ENCODE data around the gene SKIDA1.
A peak's percentile ranks its signal among the peaks of the same experiment; 100 is the strongest.

Gene SKIDA1

DNA sequence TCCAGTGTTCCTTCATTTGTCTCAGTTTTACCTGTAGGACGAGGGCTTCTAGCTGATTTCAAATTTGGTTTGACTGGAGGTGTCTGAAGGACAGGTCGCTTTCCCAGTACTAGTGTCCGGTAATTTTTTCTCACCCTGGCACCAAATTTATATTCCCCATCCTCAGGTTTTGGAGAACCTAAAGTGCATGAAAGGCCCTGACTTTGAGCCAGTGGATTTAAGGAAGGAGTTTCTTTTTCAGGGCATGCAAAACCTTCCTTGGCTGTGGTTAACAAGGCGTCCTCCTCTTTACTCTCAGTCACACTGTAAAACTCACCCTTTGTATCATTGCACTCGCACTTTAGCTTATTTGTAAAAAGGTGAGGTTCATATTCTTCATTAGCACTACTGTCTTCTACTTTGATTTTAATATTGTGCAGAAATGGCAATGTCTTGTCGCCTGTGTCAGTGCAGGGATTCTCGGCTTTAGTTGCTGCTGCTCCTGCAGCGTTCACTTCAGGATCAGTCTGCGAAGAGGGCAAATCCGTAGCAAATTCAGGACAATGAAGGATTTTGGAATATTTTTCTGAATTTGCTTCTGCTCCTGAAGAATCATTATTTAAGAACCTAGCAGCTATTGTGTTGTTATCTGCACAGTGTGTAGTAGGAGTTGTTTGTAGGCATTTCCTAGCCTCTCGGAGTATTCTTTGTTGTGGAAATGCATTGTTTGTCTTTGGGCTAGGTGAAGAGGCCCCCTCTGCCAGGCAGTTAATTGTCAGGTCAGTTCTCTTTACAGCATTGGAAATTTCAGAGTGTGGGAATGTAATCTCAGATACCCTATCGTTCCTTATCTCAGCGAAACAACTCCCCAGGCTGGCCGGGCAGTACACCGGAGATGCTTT, 9.9 kb downstream of the SKIDA1 start:
- DNase-seq, result no peak

DNA sequence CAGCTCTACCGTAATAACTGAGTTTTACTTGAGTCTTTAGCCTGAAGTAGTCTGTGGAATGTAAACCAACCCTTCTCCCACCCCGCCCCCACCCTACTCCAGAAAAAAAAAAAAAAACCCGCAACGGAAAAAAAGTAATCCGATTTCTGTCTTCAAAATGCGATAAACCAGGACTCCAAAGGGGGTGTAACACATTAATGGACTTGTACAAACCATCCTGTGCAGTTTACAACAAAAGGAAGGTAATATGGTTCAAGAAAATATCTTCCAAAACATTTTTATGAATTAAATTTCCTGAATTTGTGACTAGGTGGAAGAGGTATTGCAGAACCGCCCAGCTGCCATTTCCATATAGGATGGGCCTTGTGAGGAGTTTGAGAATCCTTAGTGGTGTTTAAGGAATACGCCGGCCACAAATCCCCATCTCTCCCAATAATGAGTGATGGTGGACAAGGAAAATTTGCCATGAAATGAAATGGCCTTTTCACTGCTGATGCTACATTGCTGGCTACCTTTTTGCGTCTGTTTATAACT, 10.6 kb downstream of the SKIDA1 start:
- no peak for DNase-seq

DNA sequence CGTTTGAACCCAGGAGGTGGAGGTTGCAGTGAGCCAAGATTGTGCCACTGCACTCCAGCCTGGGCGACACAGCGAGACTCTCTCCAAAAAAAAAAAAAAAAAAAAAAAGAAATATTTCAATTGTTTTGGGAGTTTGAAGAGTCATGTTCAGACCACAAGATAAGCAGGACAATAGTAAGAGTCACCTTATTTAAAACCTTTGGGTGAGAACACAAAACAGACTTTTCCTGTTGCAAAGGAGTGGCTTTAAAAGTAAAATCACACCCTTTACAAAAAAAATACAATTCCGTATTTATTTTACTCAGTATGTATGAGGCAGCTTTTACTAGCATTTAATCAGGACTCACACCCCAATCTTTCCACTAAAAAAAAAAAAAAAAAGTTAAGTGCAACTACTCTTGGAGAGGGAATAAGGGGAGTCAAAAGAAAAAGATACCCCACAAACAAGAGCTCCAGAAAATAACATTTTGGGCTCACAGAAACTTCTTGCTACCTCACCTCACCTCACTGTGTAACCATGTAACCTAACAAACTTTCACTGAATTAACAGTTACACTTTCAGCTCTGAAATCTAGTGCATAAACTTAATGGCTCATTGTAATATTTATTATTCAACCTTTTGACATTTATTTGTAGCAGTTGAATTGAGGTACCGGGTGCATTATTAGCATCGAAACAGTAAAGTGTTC, 11.2 kb downstream of the SKIDA1 start:
- DNase-seq, result no peak

DNA sequence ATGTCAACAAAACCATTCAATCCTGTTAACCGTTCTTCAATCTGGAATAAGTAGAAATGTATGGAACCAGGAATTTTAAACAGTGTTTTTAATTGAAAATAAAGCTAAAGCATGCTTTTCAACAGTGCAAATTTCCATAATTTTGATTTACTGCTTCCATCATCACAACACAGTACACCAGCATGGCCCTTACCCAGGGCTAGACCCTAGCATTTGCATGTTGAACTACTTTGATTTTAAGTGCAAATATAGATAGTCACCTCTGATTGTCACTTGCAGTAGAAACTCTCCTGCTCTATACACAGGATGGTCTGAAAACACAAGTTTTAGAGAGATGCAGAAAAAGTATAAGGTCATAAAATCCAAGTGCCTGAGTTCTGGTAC, 12.1 kb downstream of the SKIDA1 start:
- no peak for DNase-seq

DNA sequence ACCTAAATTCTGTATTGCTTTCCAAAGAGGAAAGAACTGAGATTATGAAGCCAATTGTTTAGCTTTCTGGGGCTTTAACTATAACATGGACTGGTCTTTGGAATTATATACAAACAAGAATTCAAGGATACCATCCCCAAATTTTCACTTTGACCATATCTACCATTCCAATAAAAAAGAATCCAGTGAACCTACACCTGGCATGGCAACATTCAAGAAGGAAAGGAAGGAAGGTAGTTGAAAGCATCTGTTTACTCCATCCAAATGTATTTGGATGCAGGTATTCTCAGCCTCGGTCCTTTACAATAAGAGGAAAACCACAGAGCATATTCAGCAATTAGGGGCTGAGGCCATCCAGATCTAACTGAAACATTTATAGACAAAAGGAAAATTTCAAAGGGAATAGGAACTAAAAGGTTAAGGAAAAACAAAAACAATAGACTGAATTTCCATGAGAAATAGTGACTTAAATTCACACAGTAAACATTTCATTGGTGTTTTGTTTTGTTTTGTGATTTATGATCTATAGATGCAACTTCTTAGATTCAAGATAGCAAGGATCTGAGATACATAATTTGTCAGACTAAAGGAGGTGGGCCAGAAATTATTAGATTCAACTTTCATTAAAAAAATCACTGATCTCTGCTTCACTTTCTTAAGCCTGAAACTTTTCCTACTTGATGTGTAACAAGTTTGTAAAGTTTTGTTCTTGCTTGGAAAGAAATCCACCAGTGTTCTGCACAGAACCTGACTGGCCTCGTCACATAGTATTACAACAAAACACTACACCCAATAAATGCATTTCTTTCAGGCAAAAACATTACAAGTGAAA, 12.7 kb downstream of the SKIDA1 start:
- no peak for DNase-seq

DNA sequence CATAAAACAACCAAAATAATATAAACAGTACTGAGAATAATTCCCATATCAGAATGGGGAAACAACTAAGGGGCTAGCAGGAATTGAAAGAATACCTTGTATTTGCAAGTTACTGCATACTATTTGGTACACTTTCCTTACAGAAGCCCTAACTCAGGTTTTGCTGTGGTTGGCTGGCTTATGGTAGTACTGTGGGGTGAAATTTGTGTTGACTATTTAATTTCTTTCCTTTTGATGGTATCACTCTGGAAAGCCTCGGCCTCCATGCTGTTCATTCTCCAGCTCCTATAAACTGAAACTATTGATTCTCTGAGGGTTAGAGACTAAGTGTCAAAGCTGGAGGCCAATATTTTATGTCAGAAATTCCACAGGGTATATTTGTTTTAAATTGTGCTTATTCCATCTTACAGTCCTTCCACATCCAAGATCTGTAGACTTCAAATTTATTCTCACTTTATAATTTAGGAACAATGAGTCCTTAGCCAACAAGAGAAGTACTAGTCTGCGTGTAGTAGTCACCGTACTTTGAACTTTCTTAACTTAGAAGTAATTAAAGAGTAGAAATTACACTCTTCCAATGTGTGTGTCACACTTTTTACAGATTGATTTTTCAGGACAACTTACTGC, 13.4 kb downstream of the SKIDA1 start:
- no peak for DNase-seq

DNA sequence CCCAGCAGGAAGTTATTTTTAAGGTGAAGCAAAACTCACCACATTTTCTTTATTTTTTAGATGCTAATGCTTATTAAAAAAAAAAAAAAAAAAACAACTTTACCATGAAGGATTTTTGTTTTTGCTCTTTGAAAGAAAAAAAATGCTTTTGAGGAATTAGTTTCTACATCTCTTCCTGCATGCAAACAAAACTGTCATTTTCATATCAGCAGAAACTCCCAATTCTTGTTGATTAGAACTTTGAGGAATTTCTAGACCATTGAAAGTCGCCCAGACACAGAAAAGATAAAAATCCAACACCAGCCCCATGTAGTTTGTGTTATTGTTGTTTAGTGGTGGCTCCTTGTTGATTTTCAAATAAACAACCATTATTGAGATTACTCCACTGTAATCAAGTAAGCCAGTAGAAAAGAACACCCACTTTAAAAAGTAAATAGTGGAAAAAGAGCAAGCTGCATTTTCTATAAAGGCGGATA, 14.3 kb downstream of the SKIDA1 start:
- no peak for DNase-seq

DNA sequence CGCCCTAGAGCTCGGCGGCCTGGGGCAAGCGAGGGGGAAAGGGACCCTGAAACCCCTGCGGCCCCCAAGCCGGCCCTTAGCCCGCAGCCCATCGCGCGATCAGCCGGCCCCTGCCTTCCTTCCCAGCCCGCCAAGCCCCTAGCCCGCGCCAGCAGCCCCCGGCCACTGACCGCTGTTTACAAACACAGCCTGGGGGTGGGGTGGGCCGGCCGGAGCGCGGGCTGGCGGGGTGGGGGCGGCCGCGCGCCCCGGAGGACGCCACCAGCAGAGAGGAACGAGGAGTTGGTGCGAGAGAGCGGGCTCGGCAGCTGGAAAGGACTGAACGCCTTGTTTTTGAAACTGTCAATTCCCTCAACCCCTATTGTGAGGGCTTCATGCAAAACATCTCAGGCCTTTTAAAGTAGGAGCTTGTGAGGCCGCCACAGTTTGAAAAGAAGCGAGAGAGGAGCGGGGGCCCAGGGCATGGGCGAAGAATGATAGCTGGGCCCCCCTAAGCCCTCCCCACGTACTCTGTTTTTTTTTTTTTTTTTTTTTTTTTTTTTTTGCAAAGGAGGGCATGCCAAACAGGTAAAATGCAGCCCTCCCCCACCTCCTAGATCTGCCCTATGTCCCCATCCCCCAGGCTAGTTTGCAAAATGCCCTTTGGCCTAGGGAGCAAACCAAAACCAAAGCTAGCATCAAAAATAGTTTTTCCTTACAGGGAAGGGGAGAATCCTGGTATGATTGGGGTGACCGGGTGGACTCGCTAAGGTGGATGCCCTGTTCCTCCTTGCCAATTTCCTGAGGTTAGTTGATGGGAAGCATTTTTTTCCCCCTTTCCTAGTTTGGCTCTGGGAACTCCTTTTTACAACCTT, 15.0 kb downstream of the SKIDA1 start:
- peak; percentile 58 for DNase-seq

DNA sequence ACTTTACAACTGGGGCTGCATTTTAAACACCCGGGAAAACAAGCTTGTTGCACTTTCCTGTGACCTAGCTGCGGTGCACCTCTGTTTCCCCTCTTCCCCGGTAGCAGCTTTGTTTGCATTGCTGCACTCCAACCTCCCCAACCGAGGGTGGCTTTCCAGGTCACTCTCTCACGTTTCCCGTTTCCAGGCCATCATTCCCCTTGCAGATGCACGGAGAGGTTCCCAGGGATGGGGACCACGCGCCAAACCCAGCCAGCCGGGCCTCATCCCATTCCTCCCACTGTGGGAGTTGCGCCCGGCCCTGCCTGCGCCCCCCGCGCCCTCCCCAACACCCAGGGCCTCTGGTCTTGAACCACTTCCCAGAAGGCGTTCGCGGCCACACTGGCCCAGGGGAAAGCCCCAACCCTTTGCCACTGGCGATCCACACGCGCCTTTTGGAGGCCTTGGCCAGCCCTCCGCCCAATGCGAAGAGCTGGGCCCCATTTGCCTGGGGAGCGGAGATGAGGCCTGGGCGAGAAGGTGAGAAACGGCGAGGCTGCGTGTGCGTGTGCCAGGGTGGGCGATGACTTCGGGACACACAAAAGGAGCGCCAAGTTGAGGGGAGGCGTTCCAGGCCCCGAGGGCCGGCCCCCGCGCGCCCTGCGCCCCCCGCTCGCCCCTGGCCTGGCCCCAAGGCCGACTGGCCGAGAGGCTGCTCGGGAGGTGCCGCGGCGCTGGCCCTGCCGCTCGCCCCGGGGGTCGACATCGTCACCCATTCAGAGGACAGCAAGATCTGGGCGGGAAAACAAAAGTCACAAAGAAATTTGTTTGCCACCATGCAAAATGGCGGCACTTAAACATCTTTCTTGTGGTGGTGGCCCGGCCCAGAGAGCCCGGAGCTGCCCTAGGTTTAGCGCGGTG, 15.9 kb downstream of the SKIDA1 start:
- peak; percentile 54 for DNase-seq

DNA sequence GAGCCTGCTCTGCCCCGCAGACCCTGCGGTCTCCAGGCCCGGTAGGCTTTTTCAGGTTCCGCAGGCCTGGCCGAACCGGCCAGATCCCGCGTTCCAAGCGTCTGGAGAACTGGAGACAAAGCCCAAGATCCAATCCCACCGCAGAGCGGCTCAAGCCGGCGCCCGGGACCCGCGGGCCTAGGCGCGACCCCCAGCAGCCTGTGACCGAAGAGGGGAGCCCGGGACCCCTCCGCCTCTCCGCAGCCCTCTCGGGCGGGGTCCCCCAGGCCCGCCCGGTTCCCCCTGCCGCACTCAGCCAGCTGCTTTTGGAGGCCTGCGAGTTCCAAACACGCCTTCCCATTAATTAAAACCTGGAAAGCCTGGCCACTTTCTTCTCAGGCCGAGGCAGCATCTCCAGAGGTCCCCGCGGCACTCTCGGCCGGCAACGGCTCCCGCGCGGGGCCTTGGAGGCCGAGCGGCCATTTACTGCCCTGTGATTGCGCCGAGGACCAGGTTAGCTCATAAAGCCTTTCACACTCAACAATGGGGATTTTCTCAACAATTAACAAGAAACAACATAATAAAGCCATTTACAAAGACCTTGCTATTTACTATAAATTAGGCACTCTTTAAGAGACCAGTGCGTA, 16.7 kb downstream of the SKIDA1 start:
- DNase-seq, result peak; percentile 26

DNA sequence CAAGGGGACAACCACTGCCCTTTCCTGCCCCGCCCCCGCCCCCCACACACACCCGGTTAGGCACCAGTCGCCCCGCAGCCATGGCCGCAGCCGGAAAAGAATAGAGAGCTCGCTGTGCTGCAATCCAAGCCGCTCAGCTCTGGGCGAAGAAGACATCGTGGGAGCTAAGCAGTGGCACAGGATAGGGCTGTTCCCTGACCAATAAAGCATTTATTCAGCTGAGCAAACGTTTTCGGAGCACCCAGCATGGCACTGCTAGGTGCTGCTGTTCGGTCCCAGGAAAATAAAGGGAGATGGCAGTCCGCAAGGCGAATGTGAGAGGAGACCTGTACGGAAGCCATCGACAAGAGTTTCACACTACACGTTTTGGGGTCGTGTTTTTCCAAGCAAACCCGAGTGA, 18.3 kb downstream of the SKIDA1 start:
- DNase-seq, result no peak

DNA sequence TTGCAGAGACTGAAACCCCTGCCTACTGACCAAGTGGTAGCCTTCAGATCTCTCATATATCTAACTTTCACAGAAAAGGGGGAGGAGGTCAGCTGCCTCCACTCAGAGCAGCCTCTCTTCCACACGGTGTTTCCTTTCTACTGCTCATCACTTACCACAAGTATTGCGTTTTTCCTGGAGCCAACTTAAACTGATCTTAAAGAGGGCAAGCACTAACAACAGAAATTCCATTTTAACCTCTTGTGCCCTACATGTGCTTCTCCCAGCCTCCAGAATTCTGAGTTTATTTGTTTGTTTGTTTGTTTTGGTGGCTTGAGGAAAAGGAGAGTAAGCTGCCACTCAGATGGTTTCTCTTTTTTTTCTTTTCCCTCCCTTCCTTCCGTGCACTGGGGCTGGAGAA, 19.1 kb downstream of the SKIDA1 start:
- no peak for DNase-seq

DNA sequence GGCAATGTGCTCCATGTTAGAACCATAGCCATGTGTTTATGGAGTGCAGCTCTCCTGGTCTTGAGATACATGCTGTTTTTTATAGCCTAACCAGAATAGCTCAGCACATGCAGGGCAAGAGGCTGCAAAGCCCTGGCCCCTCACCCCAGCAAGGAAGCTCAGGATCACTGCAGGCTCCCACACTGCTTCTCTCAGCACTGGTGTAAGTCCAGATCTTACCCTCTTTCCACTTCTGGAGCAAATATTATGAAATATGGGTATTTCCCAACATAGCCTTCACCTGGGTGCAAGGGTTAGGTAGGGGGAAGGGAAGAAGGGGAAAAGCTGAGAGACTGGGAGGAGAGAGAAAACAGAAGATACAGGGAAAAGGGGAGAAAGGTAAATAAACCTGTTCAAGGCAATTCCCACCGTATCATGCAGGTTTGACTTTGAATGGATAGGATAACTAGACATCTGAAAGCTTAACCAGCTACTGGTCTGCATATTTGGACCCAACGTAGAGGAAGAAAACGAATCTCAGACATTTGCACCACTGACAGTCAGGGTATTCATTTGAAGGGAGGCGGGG, 19.7 kb downstream of the SKIDA1 start:
- DNase-seq, result no peak

DNA sequence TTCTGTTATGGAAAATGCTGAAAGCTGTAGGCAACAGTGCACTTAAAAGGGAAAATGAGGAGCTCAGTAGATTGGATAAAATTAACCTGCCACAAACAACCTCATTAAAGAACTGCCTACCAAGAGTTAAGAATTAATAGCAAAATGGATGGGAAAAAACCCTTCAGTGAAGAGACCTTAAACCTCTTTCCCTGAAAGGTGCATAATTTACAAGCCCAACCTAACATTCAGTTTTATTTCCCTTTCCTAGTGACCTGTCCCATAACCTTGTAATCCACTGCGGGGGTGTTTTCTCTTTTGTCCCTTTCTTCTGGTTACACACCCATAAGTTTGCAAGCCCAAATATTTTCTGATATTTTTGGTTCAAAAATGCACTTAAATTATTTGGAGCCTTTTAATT, 21.9 kb downstream of the SKIDA1 start:
- no peak for DNase-seq

DNA sequence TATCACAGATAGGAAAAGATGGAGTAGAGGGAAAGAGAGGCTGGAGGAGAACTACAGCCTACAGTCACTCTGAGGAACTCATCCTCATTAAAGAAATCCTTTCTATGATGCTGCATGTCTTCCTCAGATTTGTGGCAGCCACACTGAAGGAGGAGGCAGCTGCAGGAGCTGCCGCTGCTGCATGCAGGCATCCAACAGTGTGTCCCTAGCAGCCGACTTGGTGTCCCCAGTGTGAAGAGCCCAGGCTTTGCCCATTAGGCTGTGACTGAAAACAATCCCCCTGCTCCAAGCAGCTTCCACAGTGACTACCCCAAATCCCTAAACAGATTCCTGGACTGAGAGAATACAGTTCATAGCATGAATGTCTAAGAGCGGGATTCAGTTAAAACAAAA, 23.1 kb downstream of the SKIDA1 start:
- DNase-seq, result no peak

DNA sequence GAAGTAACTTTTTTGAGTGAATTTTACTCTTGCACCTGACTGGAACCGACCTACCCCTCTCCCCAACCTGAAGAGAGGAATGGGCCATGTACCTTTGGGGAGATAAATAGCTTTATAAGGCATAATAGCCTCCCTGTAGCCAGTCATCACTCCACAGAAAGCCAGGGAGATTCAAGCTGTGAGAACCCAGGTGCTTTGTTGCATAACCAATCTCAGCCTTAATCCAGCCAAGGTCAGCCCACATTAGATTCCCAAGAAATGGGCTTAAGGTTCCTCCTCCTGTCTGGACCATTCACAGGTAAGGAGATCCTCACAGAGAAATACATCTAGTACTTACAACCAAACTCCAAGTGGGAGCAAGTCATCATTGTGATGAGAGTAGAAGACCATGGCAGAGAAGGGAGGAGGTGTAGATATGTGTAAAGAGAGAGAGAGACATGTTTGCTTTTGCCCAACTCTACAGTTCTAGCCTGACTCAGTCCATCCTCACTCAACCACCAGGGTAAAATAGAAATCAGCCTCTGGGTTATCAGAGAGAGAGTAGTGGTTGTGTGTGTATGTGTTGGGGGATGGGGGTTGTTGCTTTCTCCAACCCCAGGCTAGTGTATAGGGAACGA, 23.6 kb downstream of the SKIDA1 start:
- DNase-seq, result no peak

DNA sequence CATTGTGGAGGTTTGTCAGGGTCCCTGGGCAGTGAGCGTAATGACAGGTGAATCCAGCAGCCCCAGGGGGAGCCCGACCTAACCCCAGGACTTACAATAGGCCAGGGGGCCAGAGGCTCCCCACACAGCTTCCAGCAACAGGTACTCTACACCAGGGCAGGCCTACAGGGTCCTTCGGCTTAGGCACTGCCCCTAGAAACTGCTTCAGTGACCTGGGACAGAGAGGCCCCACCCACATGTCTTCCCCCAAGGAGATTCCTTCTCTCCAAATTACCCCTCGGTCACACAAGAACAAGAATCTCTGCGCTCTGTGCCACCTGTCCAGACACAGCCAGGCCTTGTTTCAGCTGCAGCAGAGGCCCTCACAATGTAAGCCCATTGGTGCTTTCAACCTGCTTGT, 24.4 kb downstream of the SKIDA1 start:
- no peak for DNase-seq

DNA sequence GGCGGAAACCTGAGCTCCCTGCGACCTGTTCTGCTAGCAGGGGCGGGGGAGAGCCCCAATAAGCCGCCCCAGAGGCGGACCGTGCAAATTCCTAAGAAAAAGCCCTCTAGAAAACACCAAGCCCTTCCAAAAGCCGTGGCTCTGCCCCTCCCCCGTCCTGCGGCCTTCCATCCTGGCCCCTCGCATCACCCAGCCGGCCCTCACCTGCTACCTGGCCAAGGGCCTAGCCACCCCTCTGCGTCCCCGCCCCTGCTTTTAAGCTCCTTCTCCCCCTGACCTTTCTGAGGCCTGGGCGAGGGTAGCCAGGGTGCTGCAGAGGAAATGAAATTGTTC, 24.9 kb downstream of the SKIDA1 start:
- DNase-seq, result no peak

Measured in femur (tissue), 1 donor.